Stimulated activated CD4-positive, alpha-beta T cell treated with anti-CD3 and anti-CD28 coated beads, Interleukin-15, amount 100 ng/mL, for 1 hour (primary cell): ENCODE results near the gene SEPTIN6.
A peak's percentile ranks its signal among the peaks of the same experiment; 100 is the strongest.
"Not testable (repeated sequence)": the region's sequence is repeated elsewhere in the genome, so short reads cannot be mapped to it uniquely, and the experiment has no call there.

Source experiments
- DNase-seq, 2 donors: peaks; one replicate each; pipeline ENCODE4 v3.0.0-alpha.2; 2020; ENCODE audit warnings: low read depth in 1 of 2, low spot score in 1 of 2

The SEPTIN6 gene

GRCh38 chrX:119692191-119693039 lies 553 bp downstream of the SEPTIN6 start:
- peak; percentile 37 to 49 for DNase-seq

- DNase-seq: peak in 1 of 2 donors; percentile 50
These were observed 1.8 kb downstream of the SEPTIN6 start for GRCh38 chrX:119690921-119691716.

- no peak for DNase-seq
These were observed 4.1 kb downstream of the SEPTIN6 start for GRCh38 chrX:119688911-119689321.

- DNase-seq: no peak
These were observed 5.1 kb downstream of the SEPTIN6 start for GRCh38 chrX:119687661-119688413.

GRCh38 chrX:119686087-119686691 lies 6.8 kb downstream of the SEPTIN6 start:
- no peak for DNase-seq

- DNase-seq: no peak
These were observed 7.5 kb downstream of the SEPTIN6 start for GRCh38 chrX:119685225-119686066.

GRCh38 chrX:119684916-119685224 lies 8.1 kb downstream of the SEPTIN6 start:
- no peak for DNase-seq

GRCh38 chrX:119684312-119684711 lies 8.7 kb downstream of the SEPTIN6 start:
- DNase-seq: not testable (repeated sequence)

GRCh38 chrX:119682019-119682989 lies 10.7 kb downstream of the SEPTIN6 start:
- DNase-seq: no peak

- no peak for DNase-seq
These were observed 15.3 kb downstream of the SEPTIN6 start for GRCh38 chrX:119677654-119677981.

- DNase-seq: no peak
These were observed 15.9 kb downstream of the SEPTIN6 start for GRCh38 chrX:119676949-119677653.

- DNase-seq: no peak
These were observed 19.6 kb downstream of the SEPTIN6 start for GRCh38 chrX:119673336-119673735.

GRCh38 chrX:119672426-119672825 lies 20.5 kb downstream of the SEPTIN6 start:
- no peak for DNase-seq

- no peak for DNase-seq
These were observed 23.4 kb downstream of the SEPTIN6 start for GRCh38 chrX:119669424-119670037.

GRCh38 chrX:119667111-119667878 lies 25.7 kb downstream of the SEPTIN6 start:
- DNase-seq: no peak

- not testable (repeated sequence) for DNase-seq
These were observed 28.1 kb downstream of the SEPTIN6 start for GRCh38 chrX:119664877-119665276.

- no peak for DNase-seq
These were observed 31.5 kb downstream of the SEPTIN6 start for GRCh38 chrX:119661486-119661885.
